Memory B cell (primary cell): ENCODE data around the gene CROCC2.
A peak's percentile ranks its signal among the peaks of the same experiment; 100 is the strongest.

Experiments
- ATAC-seq: fragments of 150-1000 bp; cut with Tn5 transposase; 2 replicates; pipeline ENCODE4 v1.10.0; 2021; ENCODE audit warnings: low read depth, mild to moderate bottlenecking, moderate library complexity
- DNase-seq, 2 donors: peaks; one replicate each; pipeline ENCODE4 v3.0.0; 2022; ENCODE audit warnings: low spot score in 2 of 2
- H3K27ac Mint-ChIP-seq: one replicate; pipeline ENCODE4 v1.8.0; 2022; ENCODE audit warnings: mild to moderate bottlenecking, moderate library complexity, mixed read lengths
- H3K27me3 Mint-ChIP-seq: one replicate; pipeline ENCODE4 v1.8.0; 2022; ENCODE audit warnings: mixed read lengths
- H3K36me3 Mint-ChIP-seq: one replicate; pipeline ENCODE4 v1.8.0; 2022; ENCODE audit warnings: mild to moderate bottlenecking, mixed read lengths
- H3K4me1 Mint-ChIP-seq: one replicate; pipeline ENCODE4 v1.8.0; 2022; ENCODE audit warnings: mixed read lengths
- H3K4me3 Mint-ChIP-seq: one replicate; pipeline ENCODE4 v1.8.0; 2022; ENCODE audit warnings: mild to moderate bottlenecking, moderate library complexity, mixed read lengths
- H3K9me3 Mint-ChIP-seq: one replicate; pipeline ENCODE4 v1.8.0; 2022; ENCODE audit warnings: mixed read lengths

Gene CROCC2

GRCh38 chr2:241038374-241039180, 132.4 kb downstream of the CROCC2 start:
- H3K9me3 Mint-ChIP-seq: no peaks in the 10 kb centered on the region
- peak overlapping the region; percentile 95 for H3K4me3 Mint-ChIP-seq
- peaks cover 13% of the 10 kb centered on the region for H3K36me3 Mint-ChIP-seq
- ATAC-seq (no peak), DNase-seq (no peak)
- no peaks in the 10 kb centered on the region for H3K27me3 Mint-ChIP-seq
- peak overlapping the region; percentile 98 for H3K27ac Mint-ChIP-seq
- H3K4me1 Mint-ChIP-seq: peaks cover 39% of the 10 kb centered on the region

DNA sequence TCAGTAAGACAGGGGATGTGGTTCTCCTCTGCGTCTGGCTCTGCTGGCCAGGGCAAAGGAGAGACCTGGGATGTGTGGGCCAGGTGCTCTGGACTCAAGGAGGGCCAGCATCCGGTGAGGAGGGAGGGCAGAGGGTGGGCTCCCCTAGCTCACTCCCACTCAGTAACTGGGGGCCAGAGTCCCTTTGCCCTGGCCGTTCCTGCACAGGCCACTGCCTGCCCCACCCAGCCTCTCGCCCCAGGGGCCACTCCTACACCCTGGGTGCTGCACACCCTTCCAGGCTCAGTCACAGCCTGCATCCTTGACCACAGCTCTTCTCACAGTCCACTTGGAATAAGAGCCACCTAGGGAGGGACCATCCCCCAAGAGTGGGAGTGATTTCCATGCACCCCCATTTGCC, 133.3 kb downstream of the CROCC2 start:
- Mint-ChIP-seq H3K27me3 (no peaks in the 10 kb centered on the region), H3K27ac (peak overlapping the region; percentile 98), H3K36me3 (peaks cover 17% of the 10 kb centered on the region), H3K4me3 (peak overlapping the region; percentile 95), H3K4me1 (peaks cover 44% of the 10 kb centered on the region), H3K9me3 (peaks cover 1% of the 10 kb centered on the region)
- ATAC-seq (no peak), DNase-seq (no peak)

DNA sequence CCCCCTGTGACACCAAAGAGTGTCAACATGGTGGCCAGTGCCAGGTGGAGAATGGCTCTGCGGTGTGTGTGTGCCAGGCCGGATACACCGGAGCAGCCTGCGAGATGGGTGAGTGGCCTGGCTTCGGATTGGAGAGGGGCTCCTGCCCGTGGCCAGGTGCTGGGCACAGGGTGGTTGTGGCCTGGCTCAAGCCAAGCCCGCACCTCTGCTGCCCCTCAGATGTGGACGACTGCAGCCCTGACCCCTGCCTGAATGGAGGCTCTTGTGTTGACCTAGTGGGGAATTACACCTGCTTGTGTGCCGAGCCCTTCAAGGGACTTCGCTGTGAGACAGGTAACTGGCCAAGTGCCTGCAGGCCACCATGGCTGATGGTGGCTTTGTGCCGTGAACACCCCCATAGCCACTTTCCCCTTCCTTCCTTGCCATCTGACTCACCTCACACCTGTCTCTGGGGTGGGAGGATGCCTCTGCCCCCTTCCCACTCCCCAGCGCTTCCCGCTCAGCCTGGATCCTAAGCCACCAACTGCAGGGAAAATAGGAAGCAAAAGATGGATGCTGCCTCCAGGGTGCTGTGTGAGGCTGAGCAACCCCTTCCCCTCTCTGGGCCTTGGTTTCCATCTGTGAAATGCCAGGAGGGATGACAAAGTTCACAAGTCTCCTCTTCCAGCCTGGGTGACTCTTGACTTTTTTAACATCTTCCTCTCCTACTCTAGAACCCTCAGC, 134.1 kb downstream of the CROCC2 start:
- Mint-ChIP-seq H3K9me3 (peaks cover 1% of the 10 kb centered on the region), H3K4me1 (peaks cover 44% of the 10 kb centered on the region), H3K36me3 (peaks cover 17% of the 10 kb centered on the region), H3K27me3 (no peaks in the 10 kb centered on the region), H3K4me3 (peak overlapping the region; percentile 95), H3K27ac (peak overlapping the region; percentile 98)
- ATAC-seq: no peak
- DNase-seq: no peak

DNA sequence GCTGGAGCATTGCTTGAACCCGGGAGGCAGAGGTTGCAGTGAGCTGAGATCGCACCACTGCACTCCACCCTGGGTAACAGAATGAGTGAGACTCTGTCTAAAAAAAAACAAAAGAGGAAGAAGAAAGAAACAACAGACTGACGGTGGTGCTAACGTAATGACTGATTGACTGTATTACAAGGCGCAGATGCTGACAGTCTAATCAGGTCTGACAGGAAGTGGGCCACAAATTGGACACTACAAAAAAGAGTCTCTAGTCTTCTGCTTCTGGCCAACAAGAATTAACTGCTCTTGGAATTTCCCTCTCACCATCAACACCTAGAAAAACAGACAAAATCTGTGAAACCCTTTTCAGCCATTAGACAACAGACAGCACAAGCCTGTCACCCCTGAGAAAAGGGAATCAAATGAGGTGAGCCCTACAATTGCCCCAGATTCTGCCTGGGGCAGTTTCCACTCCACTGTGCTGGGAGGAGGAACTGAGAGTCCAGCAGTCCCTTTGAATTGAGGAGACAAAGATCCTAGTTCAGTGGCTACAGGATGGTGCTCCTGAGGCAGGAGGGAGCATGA, 135.5 kb downstream of the CROCC2 start:
- peak in 1 of 2 donors; percentile 71 for DNase-seq
- peaks cover 44% of the 10 kb centered on the region for H3K4me1 Mint-ChIP-seq
- H3K4me3 Mint-ChIP-seq: peak overlapping the region; percentile 95
- H3K27ac Mint-ChIP-seq: peak overlapping the region; percentile 98
- ATAC-seq: peak; percentile 75
- peaks cover 20% of the 10 kb centered on the region for H3K36me3 Mint-ChIP-seq
- peaks cover 1% of the 10 kb centered on the region for H3K9me3 Mint-ChIP-seq
- no peaks in the 10 kb centered on the region for H3K27me3 Mint-ChIP-seq
